Measurements from ENCODE around the gene USHBP1.

Gene USHBP1

DNA sequence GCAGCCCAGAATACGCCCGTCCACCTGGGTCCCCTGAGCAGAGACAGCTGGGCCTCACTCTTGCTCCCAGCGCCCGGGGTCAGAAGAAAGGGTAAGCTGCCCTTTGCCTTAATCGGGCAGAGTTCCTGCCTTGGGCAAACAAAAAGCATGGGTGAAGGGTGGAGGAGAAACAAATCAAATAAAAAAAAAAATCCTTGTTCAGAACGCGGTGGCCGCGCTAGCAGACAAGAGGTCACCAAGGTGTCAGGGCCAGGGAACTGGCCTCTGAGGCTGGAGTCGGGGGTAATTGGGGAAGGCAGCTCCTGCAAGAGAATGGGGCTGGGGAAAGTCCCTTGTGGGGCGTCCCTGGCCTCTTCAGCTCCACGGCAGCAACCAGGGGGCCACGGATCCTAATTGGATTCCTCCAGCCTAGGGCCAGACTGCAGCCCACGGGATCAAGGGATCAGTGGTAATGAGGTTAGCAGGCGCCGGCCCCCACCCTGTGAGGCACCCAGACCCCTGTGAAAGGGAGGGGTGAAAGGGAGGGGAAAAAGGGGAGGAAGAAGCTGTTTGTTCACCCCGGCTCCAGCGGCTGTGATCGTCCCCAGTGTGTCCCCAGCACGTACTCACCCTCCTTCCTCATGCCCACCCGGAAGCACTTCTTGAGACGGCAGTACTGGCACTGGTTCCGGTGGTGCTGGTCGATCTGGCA, 24.3 kb downstream of the USHBP1 start:
- DNase-seq = no peak

DNA sequence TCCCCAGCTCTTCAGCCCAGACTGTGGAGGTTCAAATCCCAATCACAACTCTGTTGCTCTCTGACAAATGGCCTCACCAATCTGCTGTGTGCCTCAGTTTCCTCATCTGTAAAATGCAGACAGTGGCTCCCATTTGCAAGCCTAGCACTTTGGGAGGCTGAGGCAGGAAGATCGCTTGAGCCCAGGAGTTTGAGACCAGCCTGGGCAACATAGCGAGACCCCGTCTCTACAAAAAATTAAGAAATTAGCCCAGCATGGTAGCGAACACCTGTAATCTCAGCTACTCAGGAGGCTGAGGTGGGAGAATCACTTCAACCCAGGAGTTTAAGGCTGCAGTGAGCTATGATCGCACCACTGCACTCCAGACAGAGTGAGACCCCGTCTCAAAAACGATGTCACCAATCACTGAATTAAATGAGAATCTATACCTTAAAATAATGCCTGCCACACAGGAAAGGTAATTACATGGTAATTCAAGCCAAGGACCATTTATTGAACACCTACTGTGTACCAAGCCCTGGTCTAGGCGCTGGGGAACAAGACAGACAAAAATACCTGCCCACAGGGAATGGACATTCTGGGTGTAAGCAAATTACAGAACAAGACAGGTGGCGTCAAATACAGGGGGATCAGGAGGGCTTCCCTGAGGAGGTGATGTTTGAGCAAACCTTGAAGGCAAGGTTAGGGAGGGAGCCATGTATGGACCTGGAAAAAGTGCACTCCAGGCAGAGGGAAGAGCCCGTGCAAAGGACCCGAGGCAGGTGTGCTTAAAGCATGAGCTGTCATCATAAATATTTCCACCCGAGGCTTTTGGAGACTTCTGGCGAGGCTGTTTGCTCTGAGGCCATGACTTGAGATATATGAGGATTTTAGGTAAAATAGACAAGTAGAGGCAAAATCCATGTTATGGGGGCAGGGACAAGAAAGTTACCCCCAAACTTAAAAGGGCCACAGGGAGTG, 26.5 kb downstream of the USHBP1 start:
- no peak for DNase-seq

DNA sequence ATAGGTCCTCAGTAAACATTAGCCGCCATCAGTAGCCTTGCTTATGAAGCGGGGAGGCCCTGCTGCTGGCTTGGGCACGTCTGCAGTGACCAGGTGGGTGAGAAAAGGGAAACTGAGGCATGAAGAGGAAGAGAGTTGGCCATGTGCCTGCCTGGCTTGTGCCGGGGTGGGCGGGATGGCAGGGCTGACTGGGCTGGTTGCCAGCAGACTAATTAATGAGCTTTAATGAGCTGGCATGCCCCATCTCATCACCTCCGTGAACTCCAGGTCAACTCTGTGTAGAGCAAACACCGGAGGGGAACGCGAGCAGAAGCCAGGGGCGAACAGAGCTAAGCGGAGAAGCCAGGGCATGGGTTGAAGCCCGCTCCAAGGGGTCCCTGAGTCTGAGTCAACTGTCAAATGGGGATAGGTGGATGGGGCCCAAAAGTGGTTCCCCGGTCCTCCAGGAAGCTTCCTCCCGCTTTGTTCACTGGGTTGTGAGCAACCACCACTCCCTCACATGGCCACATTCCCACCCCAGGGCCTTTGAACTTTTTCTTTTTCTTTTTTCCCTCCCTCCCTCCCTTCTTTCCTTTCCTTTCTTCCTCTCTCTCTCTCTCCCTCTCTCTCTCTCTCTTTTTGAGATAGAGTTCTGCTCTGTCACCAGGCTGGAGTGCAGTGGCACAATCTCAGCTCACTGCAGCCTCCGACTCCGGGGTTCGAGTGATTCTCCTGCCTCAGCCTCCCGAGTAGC, 27.6 kb downstream of the USHBP1 start:
- DNase-seq = no peak

DNA sequence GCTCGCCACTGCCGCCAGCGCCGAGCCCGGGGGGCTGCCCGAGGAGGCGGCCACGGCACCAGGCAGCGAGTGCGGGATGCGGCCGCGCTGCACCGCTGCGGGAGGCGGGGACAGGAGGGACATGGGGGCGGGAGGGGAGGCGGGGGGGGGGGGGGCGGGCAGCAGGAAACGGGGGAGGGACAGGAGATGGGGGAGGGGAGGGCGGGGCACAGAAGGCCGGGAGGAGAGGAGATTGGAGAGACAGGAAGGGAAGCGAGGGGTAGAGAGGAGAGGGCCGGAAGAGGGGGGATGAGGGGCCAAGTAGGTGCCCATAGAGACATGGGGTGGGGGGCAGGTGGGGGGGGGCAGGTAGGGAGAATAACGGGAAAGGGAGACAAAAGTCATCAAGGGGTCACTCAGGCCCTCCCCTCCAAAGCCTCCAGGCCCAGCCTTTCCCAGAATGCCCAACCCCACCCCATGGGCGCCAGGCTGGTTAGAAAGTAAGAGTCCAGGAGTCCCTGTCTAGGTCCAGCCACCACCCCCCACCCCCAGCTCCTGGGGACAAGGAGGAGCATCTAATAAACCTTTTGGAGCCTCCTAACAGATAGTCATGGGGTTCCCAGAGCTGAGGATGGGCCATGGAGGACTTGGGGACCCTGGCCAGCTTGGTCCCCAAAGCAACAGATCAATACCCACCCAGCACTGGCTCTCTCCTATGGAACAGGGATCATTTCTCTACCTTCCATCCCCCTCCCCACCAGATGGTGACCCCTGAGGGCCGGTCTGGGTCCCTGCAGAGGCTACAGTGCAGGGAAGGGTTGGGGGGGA, 28.4 kb downstream of the USHBP1 start:
- DNase-seq = peak; percentile 90

DNA sequence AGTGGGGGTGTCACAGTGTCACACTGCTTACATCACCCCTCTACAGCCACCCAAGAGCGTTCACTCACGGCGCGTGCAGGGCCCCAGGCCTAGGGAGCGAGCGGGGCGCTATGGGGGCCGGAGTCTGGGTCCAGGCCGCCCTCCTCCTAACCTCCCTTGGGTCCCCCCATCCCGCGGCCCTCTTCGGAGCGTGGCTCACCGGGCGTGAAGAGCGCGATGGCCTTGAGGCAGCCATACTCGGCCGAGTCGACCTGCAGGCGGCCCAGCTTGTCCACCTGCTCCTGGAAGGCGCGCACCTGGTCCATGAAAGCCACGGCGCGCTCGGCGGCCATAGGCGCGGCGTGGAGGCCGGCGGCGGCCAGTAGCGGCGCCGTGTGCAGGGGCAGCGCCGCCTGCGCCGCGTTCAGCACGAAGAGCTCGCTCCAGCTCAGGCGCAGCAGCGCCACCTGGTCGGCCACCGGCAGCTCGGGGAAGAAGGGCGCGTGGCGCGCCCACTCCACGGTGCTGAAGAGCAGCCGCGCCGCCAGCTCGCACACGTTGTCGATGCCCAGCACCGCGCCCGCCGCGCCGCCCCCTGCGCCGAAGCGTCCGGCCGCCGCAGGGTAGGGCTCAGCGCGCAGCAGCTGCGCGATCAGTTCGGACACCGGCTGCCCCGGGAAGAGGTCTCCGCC, 29.1 kb downstream of the USHBP1 start:
- peak; percentile 91 for DNase-seq

DNA sequence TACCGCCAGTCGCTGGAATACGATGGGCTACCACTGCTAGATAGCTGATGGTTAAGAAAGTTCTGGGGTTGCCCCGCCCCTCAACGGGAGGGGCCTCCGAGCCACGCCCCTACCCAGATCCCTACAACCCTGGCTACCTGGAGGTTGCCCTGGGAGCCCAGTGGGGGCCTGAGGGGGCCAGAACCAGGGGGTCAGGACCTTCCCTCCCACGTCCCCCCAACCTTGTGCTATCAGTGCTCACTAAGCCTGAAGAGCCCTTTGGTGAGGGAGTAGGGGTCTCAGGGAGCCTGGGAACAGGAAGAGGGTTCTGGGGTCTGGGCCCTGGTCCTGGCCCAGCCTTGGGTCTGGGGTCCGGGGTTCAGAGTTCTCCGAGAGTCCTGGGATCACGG, 29.6 kb downstream of the USHBP1 start:
- peak; percentile 91 for DNase-seq

DNA sequence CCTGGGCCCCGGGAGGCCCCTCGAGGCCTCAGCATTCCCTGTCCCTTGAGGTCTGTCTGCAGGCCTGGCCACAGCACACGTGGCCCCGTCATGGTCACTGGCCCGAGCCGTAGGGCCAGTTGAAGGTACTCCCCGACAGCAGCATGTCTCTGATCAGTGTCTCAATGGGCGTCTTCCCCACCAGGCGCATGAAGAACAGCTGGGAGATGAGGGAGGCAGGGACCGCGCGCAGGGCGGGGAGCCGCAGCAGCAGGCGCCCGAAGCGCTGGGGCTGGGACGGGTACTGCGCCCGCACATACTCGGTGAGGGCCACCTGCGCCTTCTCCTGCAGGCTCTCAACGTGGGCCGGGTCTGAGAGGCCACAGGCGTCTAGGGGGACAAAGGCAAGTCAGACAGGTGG, 32.3 kb downstream of the USHBP1 start:
- no peak for DNase-seq

DNA sequence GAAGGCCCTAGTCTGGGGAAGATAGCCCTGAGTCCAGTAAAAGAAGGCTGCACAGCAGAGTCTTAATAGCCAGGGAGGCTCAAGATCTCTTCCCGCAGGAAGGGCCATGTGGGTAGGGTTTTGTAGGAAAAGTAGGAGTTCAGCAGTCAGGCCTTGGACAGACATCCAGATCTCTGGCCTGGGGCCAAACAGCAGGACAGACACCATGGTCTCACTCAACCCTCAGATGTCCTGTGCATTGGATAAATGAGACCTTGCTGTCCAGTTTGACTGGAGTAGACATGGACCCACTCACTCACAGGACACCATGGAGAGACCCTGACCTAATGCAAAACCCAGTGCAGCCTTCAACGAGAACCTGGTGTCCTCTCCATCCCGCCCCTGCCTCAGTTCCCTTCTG, 34.7 kb downstream of the USHBP1 start:
- no peak for DNase-seq

DNA sequence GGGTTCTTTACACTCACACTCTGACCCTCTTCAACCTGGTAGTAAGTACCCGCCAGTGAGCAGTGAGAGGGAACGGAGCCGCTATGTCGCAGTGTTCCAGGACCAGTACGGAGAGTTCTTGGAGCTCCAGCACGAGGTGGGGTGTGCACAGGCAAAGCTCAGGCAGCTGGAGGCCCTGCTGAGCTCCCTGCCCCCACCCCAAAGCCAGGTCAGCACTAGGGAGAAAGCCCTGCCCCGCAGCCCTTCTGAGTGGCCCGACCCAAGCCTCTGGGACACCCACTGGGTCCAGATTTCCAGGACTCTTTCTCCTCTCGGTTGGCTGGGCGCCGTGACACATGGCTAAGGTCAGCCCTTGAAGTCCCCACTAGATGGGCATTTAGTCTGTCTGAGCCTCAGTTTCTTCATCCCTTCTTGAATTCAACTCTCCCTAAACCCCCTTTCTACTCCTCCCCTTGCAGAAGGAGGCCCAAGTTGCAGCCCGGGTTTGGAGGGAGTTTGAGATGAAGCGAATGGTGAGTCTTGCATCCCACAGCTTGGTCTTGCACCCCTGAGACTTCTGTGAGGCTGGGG, 36.7 kb downstream of the USHBP1 start:
- DNase-seq = no peak

DNA sequence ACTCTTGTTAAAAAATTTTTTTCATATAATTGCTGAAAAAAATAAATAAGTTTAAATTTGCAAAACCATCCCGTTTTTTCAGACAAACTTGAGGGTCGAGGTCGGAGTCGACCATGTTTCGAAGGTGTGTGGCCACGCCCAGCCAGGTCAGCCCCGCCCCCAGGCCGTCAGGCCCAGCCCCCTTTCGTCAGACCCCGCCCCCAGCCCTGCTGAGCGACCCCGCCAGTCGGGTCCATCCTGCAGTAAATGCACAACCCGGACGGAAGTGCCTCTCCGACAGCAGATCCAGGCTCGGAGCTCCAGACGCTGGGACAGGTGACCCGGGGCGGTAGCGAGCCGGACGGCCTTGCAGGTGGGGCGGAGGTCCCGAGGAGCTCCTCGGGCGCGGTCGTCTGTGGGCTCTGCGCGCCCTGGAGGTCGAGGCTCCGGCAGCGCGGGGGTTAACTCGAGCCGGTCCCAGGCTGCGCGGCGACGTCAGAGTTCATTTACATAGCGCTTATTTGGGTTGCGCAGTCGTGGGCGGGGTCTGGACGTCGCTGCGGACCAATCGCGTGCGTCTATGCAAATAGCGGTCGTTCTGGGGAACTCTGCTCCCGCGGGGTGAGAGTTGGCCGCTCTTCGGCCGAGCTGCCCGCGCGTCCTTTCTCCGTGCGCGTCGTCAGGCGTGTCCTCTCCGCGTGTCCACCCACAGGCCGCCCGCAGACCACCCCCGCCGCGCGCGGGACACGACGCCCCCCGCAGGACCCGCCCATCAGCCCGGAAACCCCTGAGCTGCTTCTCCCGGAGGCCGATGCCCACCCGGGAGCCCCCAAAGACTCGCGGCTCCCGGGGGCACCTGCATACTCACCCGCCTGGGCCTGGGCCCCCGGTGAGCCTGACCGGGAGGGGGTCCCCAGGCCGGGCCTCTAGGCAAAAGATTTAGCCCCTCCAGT, 38.3 kb downstream of the USHBP1 start, which contains the start of gene OCEL1:
Gene OCEL1 (plus strand): TSS at position 225 of the 932 bp plus-strand sequence. CDS start 22 bp downstream, at position 247.
- peak; percentile 99 for DNase-seq

DNA sequence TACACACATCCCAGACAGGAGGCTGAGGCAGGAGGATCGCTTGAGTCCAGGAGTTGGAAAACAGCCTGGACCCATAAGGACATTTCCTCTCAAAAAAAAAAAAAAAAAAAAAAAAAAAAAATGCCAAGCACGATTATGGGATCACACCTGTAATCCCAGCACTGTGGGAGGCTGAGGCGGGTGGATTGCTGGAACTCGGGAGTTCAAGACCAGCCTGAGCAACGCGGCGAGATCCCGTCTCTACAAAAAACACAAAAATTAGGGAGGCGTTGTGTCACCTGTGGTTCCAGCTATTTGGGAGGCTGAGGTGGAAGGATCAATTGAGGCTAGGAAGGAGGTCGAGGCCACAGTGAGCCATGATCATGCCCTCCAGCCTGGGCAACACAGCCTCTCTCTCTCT, 39.5 kb downstream of the USHBP1 start:
- no peak for DNase-seq

DNA sequence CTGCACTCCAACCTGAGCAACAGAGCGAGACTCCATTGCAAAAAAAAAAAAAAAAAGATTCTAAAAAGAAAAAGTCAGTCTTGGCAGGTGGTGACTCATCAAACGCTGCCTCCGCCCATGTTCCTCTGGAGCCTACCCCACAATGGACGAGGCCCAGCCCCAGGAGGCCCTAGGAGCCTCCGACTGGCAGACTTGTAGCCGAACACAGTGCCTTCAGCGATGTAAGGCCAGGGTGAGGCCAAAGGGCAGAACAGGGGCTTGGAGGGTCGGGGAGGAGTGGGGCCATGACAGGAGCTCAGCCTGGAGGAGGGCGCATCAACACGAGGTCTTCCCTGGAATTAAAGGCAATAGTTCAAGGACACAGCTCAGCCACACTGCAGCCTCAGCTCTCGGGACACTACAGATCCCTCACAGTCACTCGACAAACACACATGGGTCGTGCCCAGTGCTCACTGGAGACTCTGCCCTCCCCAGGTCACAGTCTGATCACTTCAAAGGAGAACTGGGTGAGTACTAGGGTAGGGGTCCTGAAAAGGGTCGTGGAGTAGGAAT, 44.3 kb downstream of the USHBP1 start:
- peak; percentile 13 for DNase-seq

DNA sequence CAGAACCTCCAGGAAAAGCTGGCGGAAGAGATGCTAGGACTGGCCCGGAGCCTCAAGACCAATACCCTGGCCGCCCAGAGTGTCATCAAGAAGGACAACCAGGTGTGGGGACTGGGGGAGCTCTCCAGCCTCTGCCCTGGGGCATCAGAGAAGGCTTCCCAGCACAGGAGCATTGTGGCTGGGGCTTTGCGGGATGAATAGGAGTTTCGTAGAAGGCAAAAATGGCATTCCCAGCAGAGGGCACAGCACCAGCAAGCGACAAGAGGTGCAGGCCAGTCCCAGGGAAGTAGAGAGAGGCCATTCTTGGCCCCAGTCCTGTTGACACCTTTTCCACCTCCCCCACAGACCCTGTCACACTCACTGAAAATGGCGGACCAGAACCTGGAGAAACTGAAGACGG, 45.3 kb downstream of the USHBP1 start:
- no peak for DNase-seq

DNA sequence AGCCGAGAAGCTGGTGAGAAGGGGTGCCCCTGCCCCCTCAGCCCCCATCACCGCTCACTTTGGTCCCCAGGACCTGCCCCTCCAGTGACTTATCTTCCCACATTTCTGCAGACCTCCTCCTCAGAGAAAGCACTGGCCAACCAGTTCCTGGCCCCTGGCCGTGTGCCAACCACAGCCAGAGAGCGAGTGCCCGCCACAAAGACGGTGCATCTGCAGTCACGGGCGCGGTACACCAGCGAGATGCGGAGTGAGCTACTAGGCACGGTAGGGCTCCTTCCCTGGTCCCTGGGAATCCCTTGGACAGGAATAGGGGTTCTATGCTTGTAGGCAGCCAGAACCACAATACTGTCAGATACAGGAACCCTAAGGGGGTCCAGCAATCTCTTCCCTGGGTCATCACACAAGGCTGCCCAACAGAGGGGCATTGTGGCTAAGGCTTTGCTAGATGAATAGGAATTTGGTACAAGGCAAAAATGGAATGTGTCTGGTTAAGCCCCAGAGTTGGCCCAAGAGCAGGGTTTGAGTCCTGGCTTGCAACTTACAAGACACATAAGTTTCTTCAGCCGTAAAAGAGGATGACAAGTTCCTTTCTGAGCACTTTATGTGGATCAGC, 48.4 kb downstream of the USHBP1 start:
- no peak for DNase-seq

DNA sequence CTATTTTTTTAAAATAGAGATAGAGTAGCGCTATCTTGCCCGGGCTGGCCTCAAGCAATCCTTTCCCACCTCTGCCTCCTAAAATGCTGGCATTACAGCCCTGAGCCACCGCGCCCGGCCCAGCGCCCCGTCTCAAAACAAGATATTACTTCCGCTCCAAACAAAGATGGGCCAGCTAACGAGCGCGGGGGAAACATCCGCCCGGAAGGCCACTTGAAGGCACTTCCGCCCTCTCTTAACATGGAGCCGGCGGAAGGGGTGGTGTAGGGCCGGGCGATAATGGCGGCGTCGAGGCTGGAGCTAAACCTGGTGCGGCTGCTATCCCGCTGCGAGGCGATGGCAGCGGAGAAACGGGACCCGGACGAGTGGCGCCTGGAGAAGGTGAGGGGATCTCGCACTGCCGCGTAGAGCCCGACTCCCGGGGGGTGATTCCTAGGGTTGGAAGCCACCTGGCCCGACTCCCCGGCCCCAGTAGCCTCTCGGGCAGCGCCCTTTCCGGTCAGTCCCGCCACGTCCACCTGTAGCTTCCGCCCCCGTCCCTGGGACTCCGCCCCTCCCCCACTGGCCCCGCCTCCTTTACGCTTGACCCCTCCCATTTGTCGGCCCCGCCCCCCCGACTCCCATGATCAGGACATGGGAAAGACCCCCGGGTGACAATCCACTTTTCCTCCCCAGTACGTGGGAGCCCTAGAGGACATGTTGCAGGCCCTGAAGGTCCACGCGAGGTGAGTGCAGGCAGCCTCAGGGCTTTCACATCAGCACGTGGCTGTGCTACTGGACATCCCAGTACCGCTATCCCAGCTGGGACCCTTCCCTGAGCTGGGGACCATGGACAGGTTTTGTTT, 49.2 kb downstream of the USHBP1 start, which contains the start of gene USE1:
Gene USE1 (plus strand): TSS at position 231 of the 845 bp plus-strand sequence. CDS start 49 bp downstream, at position 280.
- DNase-seq = peak; percentile 97

DNA sequence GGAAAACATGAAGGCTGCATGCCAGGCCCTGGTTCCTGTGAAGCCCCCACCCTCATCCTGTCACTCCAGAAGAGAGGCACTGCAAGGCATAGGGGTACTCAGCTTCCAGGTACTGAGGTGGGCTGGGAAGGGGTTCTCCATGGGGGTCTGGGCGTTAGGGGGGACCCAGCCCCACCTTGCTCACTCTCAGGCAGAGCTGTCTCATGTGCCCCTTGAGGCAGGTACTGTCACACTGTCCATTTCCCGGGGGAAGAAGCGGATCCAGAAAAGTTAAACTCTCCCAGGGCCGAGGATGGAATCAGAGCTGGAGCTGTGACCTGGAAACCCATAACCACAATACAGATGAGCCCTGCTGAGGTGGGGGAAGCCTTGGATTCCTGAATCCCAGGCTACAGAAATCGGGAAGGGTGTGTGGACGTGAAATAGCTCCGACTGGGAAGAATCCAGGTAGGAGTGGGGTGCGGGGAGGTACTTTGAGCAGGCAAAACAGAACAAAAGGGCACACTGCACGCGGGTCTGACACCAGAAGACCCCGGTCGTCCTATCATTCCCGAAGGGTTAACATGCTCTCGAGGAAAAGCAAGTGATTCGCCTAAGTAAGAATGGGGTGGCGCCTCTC, 49.9 kb downstream of the USHBP1 start:
- peak; percentile 63 for DNase-seq

DNA sequence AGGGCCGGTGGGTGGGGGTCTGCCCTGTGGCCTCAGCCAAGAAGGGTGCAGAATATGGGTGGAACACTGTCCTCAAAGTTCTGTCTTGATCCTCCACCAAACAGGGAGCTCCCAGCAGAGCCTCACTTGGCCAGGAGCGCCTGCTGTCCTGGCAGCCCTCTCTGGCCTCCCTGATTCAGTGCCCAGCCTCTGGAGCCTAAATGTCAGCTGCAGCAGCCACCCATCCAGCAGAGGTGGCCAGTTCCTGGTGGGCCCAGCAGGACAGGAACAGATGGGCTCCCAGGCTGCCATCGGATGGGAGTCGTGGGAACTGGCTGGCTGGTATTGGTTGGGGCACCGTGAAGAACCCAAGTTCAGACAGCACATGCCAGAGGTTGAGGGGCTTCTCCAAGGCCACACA, 51.2 kb downstream of the USHBP1 start:
- no peak for DNase-seq
